Trophoblast cell (in vitro differentiated cells and primary cell): Measurements from ENCODE around the gene PBX3.

Source experiments
- DNase-seq, 2 donors: peaks; one replicate each; pipeline ENCODE4 v3.0.0-alpha.2; 2016
- H2AFZ ChIP-seq: 2 replicates; pipeline ENCODE4 v1.6.1; 2013; ENCODE audit warnings: low read length, moderate library complexity, mild to moderate bottlenecking; ENCODE audit not compliant: insufficient read depth, poor library complexity
- H2AK5ac ChIP-seq: 2 replicates; pipeline ENCODE4 v1.6.1; 2013; ENCODE audit warnings: mild to moderate bottlenecking, low read length
- H2BK120ac ChIP-seq: 2 replicates; pipeline ENCODE4 v1.6.1; 2013; ENCODE audit warnings: low read length, mild to moderate bottlenecking, moderate library complexity; ENCODE audit not compliant: insufficient read depth, poor library complexity
- H2BK12ac ChIP-seq: 2 replicates; pipeline ENCODE4 v1.6.1; 2013; ENCODE audit warnings: mild to moderate bottlenecking, low read length, moderate library complexity
- H2BK5ac ChIP-seq: 2 replicates; pipeline ENCODE4 v1.6.1; 2013; ENCODE audit warnings: low read length, low read depth, moderate library complexity, mild to moderate bottlenecking; ENCODE audit not compliant: poor library complexity
- H3K14ac ChIP-seq: 2 replicates; pipeline ENCODE4 v1.6.1; 2013; ENCODE audit warnings: mild to moderate bottlenecking, low read length
- H3K18ac ChIP-seq: 2 replicates; pipeline ENCODE4 v1.6.1; 2013; ENCODE audit warnings: mild to moderate bottlenecking, low read length
- H3K23ac ChIP-seq: 2 replicates; pipeline ENCODE4 v1.6.1; 2013; ENCODE audit warnings: low read length
- H3K27ac ChIP-seq: 2 replicates; pipeline ENCODE4 v1.5.1; 2013; ENCODE audit warnings: low read depth, mild to moderate bottlenecking, inconsistent platforms, low read length, moderate library complexity
- H3K27me3 ChIP-seq: 2 replicates; pipeline ENCODE4 v1.6.1; 2013; ENCODE audit warnings: inconsistent platforms, mild to moderate bottlenecking, low read length, moderate library complexity; ENCODE audit not compliant: insufficient read depth
- H3K36me3 ChIP-seq, 2 experiments: 1 replicate in 1 of 2; 2 replicates in 1 of 2; pipeline ENCODE4 v1.6.1; 2013; ENCODE audit warnings: low read length in 2 of 2, mild to moderate bottlenecking in 2 of 2, moderate library complexity in 1 of 2; ENCODE audit not compliant: insufficient read depth in 2 of 2, control insufficient read depth in 1 of 2
- H3K4ac ChIP-seq: 2 replicates; pipeline ENCODE4 v1.6.1; 2013; ENCODE audit warnings: low read depth, mild to moderate bottlenecking, low read length, moderate library complexity
- H3K4me1 ChIP-seq, 2 experiments: 1 replicate in 1 of 2; 2 replicates in 1 of 2; pipeline ENCODE4 v1.6.1; 2013; ENCODE audit warnings: low read length in 2 of 2, mild to moderate bottlenecking in 2 of 2, moderate library complexity in 1 of 2; ENCODE audit not compliant: insufficient read depth in 2 of 2, control insufficient read depth in 1 of 2
- H3K4me2 ChIP-seq: 2 replicates; pipeline ENCODE4 v1.6.1; 2013; ENCODE audit warnings: inconsistent platforms, mild to moderate bottlenecking, low read length, moderate library complexity
- H3K4me3 ChIP-seq: 2 replicates; pipeline ENCODE4 v1.5.1; 2013; ENCODE audit warnings: mild to moderate bottlenecking, low read depth, low read length, inconsistent platforms
- H3K79me1 ChIP-seq: one replicate; pipeline ENCODE4 v1.6.1; 2013; ENCODE audit warnings: low read length
- H3K79me2 ChIP-seq: 2 replicates; pipeline ENCODE4 v1.6.1; 2013; ENCODE audit warnings: low read length, mild to moderate bottlenecking; ENCODE audit not compliant: control insufficient read depth, insufficient read depth, poor library complexity
- H3K9ac ChIP-seq: 2 replicates; pipeline ENCODE4 v1.6.1; 2013; ENCODE audit warnings: mild to moderate bottlenecking, low read length
- H3K9me3 ChIP-seq: 2 replicates; pipeline ENCODE4 v1.6.1; 2013; ENCODE audit warnings: low read depth, mild to moderate bottlenecking, control low read depth, inconsistent platforms, low read length; ENCODE audit not compliant: insufficient read depth
- H4K12ac ChIP-seq: 2 replicates; pipeline ENCODE4 v1.6.1; 2013; ENCODE audit warnings: low read depth, mild to moderate bottlenecking, low read length, moderate library complexity
- H4K8ac ChIP-seq: 2 replicates; pipeline ENCODE4 v1.6.1; 2013; ENCODE audit warnings: low read depth, mild to moderate bottlenecking, low read length, moderate library complexity
- H4K91ac ChIP-seq: one replicate; pipeline ENCODE4 v1.6.1; 2013; ENCODE audit warnings: low read depth, mild to moderate bottlenecking, low read length, moderate library complexity
- WGBS: extraction: QIAGEN DNeasy Blood & Tissue Kit; methylation state at CpG from one replicate; pipeline ENCODE4 v1.1.7; 2013; ENCODE audit warnings: missing lambda C conversion rate; ENCODE audit not compliant: insufficient read length, insufficient coverage; ENCODE audit errors: extremely low coverage; 5-methylcytosine and 5-hydroxymethylcytosine counted together

PBX3 gene

GRCh38 chr9:125889476-125890419 is 142.6 kb downstream of the PBX3 start:
- Histone ChIP-seq H4K12ac (peak overlapping the region; percentile 54), H2AFZ (peak overlapping the region; percentile 90), H3K9me3 (peaks cover 2% of the 10 kb centered on the region), H3K4ac (no peak overlapping the region), H3K4me2 (peak overlapping the region; percentile 80), H3K36me3 (no peaks in the 10 kb centered on the region), H3K14ac (peak overlapping the region; percentile 84), H2BK120ac (no peak overlapping the region), H4K91ac (no peak overlapping the region), H3K9ac (peak overlapping the region; percentile 35), H3K23ac (no peak overlapping the region), H3K4me3 (peak overlapping the region; percentile 66), H3K18ac (peak overlapping the region; percentile 82), H2AK5ac (no peak overlapping the region), H4K8ac (peak overlapping the region; percentile 7), H2BK12ac (no peak overlapping the region), H3K27ac (no peak overlapping the region), H3K79me2 (no peaks in the 10 kb centered on the region), H3K79me1 (no peaks in the 10 kb centered on the region), H3K27me3 (peaks cover 12% of the 10 kb centered on the region), H2BK5ac (no peak overlapping the region), H3K4me1 (no peaks in the 10 kb centered on the region)
- no CpG with 5 or more reads among the region's 71 CpGs for WGBS
- DNase-seq, result peak in 1 of 2 donors; percentile 33

DNA sequence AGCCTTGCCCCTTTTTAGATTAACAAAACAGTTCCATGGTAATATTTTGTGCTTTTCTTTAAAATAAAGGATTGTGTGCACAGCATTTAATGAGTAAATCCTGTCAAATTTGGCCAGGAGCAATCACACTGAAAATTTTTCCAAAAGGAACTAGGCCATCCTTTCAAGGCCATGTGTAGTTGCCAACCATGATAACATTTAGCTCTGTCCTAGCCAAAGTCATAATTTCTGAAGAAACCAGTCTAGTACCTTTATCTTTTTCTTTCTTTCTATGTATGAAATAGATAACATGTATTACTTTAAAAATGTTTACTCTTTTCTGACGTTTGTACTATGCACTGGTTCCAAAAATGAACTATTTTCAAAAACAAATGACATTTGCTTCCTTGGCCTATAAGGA is 143.7 kb downstream of the PBX3 start:
- no peak for DNase-seq
- no peak overlapping the region for H3K4ac ChIP-seq
- no peak overlapping the region for H2BK120ac ChIP-seq
- no peak overlapping the region for H3K14ac ChIP-seq
- no peak overlapping the region for H3K9ac ChIP-seq
- no peak overlapping the region for H2BK12ac ChIP-seq
- no peak overlapping the region for H3K4me3 ChIP-seq
- H4K91ac ChIP-seq, result no peak overlapping the region
- no peak overlapping the region for H2BK5ac ChIP-seq
- H4K12ac ChIP-seq, result no peak overlapping the region
- WGBS, result no CpG with 5 or more reads among the region's 1 CpG
- H3K4me2 ChIP-seq, result no peak overlapping the region
- no peak overlapping the region for H3K18ac ChIP-seq
- no peak overlapping the region for H2AFZ ChIP-seq
- H3K23ac ChIP-seq, result no peak overlapping the region
- no peaks in the 10 kb centered on the region for H3K4me1 ChIP-seq
- H4K8ac ChIP-seq, result no peak overlapping the region
- H3K36me3 ChIP-seq, result no peaks in the 10 kb centered on the region
- peaks cover 2% of the 10 kb centered on the region for H3K9me3 ChIP-seq
- H3K79me1 ChIP-seq, result no peaks in the 10 kb centered on the region
- peaks cover 12% of the 10 kb centered on the region for H3K27me3 ChIP-seq
- H3K79me2 ChIP-seq, result no peaks in the 10 kb centered on the region
- no peak overlapping the region for H3K27ac ChIP-seq
- H2AK5ac ChIP-seq, result no peak overlapping the region

DNA sequence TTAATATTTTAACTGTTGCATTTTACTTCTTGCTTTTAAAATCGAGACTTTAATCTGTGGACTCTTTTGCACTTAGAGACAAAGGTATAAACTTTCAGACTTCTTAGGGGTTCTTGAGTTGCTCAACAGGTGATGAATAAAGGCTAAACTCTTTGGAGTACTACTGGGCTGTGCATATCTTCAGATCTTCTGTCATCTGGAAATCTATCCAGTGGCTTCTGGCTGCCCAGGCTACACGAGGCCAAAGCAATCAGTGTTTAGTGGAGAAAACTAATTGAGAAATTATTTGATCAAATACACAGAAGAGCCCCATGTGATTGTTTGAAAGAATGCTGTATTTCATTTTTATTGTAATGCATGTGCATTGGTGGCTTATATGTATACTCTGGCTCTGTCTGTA is 146.1 kb downstream of the PBX3 start:
- Histone ChIP-seq H2AK5ac (no peak overlapping the region), H2BK12ac (no peak overlapping the region), H2BK120ac (no peak overlapping the region), H3K23ac (no peak overlapping the region), H3K4me2 (no peak overlapping the region), H4K8ac (no peak overlapping the region), H3K79me2 (no peaks in the 10 kb centered on the region), H3K4me1 (no peaks in the 10 kb centered on the region), H3K9ac (no peak overlapping the region), H4K12ac (no peak overlapping the region), H3K4ac (no peak overlapping the region), H2BK5ac (no peak overlapping the region), H4K91ac (no peak overlapping the region), H3K79me1 (no peaks in the 10 kb centered on the region), H3K9me3 (peaks cover 2% of the 10 kb centered on the region), H3K14ac (no peak overlapping the region), H3K4me3 (no peak overlapping the region), H3K27me3 (peaks cover 12% of the 10 kb centered on the region), H3K36me3 (no peaks in the 10 kb centered on the region), H3K27ac (no peak overlapping the region), H3K18ac (no peak overlapping the region), H2AFZ (no peak overlapping the region)
- WGBS, result no CpG with 5 or more reads among the region's 2 CpGs
- no peak for DNase-seq

DNA sequence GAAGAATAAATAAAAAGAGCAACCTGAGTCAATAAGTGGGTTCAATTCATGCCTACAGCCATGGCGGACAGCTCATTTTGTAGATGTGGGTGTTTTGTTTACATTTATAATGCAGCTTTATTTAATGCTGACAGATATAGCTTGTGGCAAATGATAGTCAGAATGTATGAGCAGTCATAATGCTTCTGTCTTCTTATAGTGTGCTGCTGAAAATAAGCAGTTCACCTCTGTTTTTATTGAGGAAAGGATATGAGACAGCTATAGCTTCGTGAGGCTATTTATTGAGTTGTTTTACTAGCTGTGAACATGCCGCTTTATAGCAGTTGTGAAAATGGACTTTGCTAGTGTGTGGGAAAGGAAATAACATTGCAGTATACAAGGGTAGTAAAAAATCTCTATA is 147.4 kb downstream of the PBX3 start:
- no peak overlapping the region for H3K23ac ChIP-seq
- H3K36me3 ChIP-seq, result no peaks in the 10 kb centered on the region
- H4K8ac ChIP-seq, result no peak overlapping the region
- DNase-seq, result no peak
- no peak overlapping the region for H2BK12ac ChIP-seq
- H3K79me1 ChIP-seq, result no peaks in the 10 kb centered on the region
- H3K14ac ChIP-seq, result no peak overlapping the region
- no peak overlapping the region for H2AK5ac ChIP-seq
- peaks cover 6% of the 10 kb centered on the region for H3K27me3 ChIP-seq
- no peak overlapping the region for H3K4ac ChIP-seq
- H3K18ac ChIP-seq, result no peak overlapping the region
- no peaks in the 10 kb centered on the region for H3K79me2 ChIP-seq
- no peak overlapping the region for H3K4me3 ChIP-seq
- H2AFZ ChIP-seq, result no peak overlapping the region
- no peaks in the 10 kb centered on the region for H3K9me3 ChIP-seq
- no peak overlapping the region for H4K91ac ChIP-seq
- no peak overlapping the region for H3K9ac ChIP-seq
- H2BK120ac ChIP-seq, result no peak overlapping the region
- WGBS, result no CpG with 5 or more reads among the region's 3 CpGs
- no peak overlapping the region for H3K4me2 ChIP-seq
- H3K4me1 ChIP-seq, result no peaks in the 10 kb centered on the region
- H4K12ac ChIP-seq, result no peak overlapping the region
- H2BK5ac ChIP-seq, result no peak overlapping the region
- H3K27ac ChIP-seq, result no peak overlapping the region
